ENCODE results near the gene AHRR.
A peak's percentile ranks its signal among the peaks of the same experiment; 100 is the strongest.
"Not testable (repeated sequence)": the region's sequence is repeated elsewhere in the genome, so short reads cannot be mapped to it uniquely, and the experiment has no call there.

AHRR gene

GRCh38 chr5:378976-379742 is 57.6 kb downstream of the AHRR start:
- DNase-seq (ENCODE audit: low spot score) = peak; percentile 93

- DNase-seq (ENCODE audit: low spot score) = no peak
Observed at GRCh38 chr5:380701-381309, 59.3 kb downstream of the AHRR start.

- DNase-seq (ENCODE audit: low spot score) = no peak
Observed at GRCh38 chr5:383066-383465, 61.6 kb downstream of the AHRR start.

- DNase-seq (ENCODE audit: low spot score) = no peak
Observed at GRCh38 chr5:383621-384020, 62.1 kb downstream of the AHRR start.

- not testable (repeated sequence) for DNase-seq (ENCODE audit: low spot score)
Observed at GRCh38 chr5:384576-384975, 63.1 kb downstream of the AHRR start.

- no peak for DNase-seq (ENCODE audit: low spot score)
Observed at GRCh38 chr5:385321-385720, 63.8 kb downstream of the AHRR start.

GRCh38 chr5:386432-387341 is 65.2 kb downstream of the AHRR start:
- DNase-seq (ENCODE audit: low spot score) = no peak

GRCh38 chr5:387491-388265 is 66.2 kb downstream of the AHRR start:
- no peak for DNase-seq (ENCODE audit: low spot score)

- DNase-seq (ENCODE audit: low spot score) = no peak
Observed at GRCh38 chr5:388266-389196, 67.0 kb downstream of the AHRR start.

GRCh38 chr5:389197-389821 is 67.8 kb downstream of the AHRR start:
- no peak for DNase-seq (ENCODE audit: low spot score)

GRCh38 chr5:389891-390622 is 68.5 kb downstream of the AHRR start:
- no peak for DNase-seq (ENCODE audit: low spot score)

- no peak for DNase-seq (ENCODE audit: low spot score)
Observed at GRCh38 chr5:390623-391491, 69.3 kb downstream of the AHRR start.

- DNase-seq (ENCODE audit: low spot score) = peak; percentile 83
Observed at GRCh38 chr5:392431-392988, 71.0 kb downstream of the AHRR start.

GRCh38 chr5:393846-394275 is 72.3 kb downstream of the AHRR start:
- DNase-seq (ENCODE audit: low spot score) = no peak

GRCh38 chr5:394671-395155 is 73.2 kb downstream of the AHRR start:
- no peak for DNase-seq (ENCODE audit: low spot score)

- DNase-seq (ENCODE audit: low spot score) = peak; percentile 68
Observed at GRCh38 chr5:395156-395920, 73.8 kb downstream of the AHRR start.

- no peak for DNase-seq (ENCODE audit: low spot score)
Observed at GRCh38 chr5:395921-396530, 74.5 kb downstream of the AHRR start.

Data from SW480 (cell line).